Stimulated activated CD4-positive, alpha-beta T cell treated with anti-CD3 and anti-CD28 coated beads, Interleukin-4, amount 100 ng/mL, for 24 hours (primary cell): ENCODE data around the gene PPP2R2D.

Experiments used
- DNase-seq: peaks from one replicate; pipeline ENCODE4 v3.0.0-alpha.2; 2020

PPP2R2D gene

DNA sequence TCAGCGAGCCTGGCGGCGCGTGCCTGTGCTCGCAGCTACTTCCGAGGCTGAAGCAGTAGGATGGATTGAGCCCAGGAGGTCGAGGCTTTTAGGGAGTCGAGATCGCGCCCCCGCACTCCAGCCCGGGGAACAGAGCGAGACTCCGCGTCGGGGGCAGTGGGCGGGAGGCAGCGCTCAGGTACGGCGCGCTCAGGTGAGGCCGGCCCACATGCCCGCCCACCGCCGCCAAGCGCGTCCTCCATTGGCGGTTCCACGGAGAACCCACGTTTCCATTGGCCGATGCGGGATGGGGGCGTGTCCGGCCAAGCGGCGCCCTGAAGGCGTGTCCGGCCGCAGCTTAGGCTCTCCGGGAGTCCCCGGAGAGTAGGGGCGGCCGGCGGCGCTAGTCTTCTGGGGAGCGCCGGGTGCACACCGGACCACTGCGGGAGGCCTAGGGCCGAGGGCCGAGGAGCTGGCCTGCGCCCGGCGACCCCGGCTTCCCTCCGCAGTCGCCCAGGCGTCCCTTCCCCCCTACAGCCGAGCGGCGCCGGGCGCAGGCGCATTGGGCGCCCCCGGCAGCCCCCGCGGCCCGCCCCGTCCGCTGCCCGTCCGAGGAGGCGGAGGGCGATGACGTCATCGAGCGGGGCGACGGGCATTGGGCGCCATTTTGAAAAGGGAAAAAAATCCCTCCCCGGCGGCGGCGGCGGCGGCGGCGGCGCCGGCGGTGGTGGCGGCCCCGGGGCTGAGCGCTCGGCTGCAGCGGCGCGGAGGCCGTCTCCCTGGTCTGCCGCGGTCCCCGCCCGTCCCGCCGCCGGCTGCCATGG lies at the start of gene PPP2R2D:
TSS of gene PPP2R2D (plus strand) at position 659 of the 803 bp plus-strand sequence. CDS start at position 800, 141 bp downstream.
- peak; percentile 95 for DNase-seq

DNA sequence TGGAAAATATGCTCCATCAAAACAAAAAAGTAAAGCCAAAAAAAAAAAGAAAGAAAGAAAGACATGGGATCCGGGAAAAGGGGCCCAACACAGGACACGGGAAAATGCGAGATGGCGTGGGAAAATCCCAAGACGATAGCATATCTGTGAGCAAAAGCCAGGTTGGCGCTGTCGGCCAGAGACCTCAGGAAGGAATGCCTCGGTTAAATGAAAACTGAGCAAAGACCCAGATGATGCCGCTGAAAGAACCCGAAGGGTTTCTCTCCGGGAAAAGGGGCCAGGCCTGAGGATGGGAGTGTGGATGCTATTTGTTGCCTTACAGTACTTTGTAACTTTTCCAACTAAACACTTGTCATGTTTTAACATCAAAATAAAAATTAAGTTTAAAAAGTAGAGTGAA lies 49.5 kb upstream of the PPP2R2D start:
- DNase-seq = no peak

DNA sequence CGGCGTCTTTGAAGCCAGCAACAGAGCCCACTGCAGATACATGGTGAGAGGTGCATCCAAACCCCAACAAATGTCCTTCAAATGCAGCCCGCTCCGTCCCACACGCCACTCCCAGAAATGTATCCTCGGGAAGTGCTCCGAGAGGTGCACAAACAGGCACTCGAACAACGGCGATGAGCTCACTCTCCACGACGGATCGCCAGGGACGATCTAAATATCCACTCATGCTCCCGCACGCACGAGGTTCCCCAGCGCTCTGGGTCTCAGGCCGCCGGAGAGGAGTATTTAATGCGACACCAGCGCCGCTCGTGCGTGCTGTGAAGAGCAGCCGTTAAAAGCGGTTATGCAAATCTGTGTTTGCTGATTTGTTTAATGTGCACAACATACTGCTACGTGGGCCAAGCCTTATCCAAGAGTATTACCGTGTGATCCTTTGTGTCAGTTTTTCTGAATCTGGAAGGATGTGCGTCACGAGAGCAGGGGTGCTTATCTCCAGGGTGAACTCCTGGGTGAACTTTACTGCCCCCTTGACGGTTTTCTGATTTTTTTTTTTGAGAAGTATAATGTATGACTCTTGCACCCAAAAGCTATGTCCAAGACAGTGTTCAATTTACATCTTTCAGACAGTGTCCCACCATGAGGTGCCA lies 48.5 kb upstream of the PPP2R2D start:
- DNase-seq = no peak

DNA sequence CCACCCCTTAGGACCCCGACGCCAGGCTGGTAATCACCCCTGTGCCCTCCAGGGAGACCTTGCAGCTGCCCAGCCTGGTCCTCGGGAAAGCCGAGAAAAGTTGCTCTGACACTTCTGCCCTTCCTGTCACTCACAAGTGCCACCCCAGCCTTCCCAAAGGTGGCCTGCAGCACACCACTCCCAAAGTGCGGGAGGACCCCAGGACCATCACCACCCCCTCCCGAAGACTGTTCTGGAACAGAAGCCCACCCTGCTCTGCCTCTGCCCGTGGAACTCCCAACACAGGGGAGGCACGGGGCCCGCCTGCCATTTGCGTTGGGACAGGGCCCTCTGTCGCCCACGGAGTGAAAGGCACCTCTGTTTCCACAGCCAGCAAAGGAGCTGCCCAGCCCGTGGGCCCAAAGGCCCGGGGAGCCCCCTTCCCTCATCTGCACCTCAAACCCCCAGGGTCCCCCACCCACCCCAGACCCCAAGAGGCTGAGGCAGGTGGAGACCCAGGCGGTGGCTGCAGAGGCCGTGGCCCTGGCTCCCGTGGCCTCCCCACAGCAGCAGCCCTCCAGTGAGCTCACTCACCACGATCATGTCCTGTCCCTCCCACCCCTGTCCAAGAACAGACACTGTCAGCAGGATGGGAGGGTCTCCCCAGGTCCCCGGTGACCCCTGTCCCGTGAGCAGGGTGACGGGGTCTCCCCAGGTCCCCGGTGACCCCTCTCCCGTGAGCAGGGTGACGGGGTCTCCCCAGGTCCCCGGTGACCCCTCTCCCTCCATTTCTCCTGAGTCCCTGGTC lies 47.8 kb upstream of the PPP2R2D start:
- no peak for DNase-seq

DNA sequence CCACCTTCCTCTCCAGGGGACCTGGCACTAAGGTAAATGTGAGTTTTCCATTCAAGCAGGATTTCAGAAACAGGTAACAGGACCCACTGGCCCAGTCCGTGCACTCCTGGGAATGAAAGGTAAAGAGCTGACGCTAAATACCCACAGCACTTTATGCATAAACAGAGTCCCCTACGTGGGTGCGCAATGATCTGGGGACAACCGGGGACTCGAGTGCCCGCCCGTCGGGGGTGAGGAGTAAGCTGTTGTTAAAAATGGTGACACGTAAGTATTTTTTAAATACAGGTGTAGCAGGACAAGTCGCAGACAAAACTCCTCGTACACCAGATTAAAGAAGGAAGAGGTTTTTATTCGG lies 47.2 kb upstream of the PPP2R2D start:
- DNase-seq = no peak

DNA sequence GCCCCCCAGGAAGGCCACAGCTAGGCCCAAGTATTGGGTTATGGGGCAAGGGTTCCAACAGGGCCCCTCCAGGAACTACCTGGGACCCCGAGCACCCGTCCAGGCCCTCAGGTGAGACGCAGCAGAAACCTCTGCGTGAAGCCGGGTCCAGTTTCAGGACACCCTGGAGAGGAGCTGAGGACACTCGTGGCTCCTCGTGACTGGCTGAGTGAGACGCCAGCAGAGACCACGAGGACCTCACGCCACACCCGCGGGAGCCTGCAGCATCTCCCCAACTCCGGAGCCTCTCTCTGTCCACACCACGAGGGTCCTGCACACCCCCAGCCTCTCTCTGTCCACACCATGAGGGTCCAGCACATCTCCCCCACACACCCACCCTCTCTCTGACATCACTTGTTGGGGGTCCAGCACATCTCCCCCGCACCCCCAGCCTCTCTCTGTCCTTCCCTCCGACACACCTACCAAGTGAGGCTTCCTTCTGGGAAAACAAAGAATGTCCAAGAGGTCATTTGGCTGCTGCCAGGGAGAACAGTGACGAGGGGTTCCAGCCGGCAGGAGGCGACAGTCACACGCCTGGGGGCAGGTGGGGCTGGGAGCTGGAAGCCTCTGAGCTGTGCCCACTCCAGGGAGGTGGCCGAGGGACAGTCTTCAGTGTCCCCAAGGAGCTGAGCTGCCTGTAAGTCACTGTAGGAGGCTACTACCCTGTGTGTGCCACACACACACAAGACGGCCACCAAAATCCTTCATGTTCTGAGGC lies 46.1 kb upstream of the PPP2R2D start:
- DNase-seq = no peak

DNA sequence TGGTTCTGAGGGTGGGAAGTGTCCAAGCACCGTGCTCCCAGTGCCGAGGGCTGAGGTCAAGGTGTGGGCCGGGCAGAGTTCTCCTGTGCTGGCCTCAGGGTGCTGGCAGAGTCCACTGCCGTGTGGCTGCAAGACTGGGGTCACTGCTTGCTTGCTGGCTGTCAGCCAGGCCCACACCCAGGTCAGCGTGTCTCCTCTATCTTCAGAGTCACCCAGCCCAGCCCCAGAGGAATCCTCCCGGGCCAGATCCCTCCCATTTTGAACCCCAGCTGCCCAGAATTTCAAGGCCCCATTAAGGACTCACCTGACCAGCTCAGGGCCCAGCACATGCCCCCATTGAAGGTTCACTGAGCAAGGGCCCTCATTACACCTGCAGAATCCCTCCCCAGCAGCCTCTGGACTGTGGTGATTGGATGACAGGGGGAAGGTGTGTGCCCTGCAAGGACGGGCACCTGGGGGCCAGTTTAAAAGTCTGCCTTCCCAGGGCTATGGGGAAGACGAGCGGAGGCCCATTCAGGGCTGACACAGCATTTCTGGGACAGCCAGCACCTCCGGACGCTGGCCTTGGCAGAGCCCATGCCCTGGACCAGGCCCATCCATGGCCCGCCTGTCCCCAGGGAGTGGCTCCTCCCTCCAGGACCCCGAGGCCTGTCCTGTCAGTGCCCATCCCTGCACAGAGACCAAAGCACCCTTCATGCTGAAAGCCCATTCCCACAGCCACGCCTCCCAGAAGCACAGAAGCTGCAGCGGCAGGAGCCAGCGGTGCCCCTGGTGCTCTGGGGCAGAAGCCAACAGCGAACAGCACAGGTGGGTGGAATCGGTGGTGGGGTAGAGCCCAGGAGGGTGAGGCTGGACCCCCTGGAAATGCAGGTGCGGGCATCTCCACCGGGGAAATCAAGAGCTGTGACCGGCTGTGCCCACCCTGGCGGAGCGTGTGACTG lies 45.1 kb upstream of the PPP2R2D start:
- no peak for DNase-seq

DNA sequence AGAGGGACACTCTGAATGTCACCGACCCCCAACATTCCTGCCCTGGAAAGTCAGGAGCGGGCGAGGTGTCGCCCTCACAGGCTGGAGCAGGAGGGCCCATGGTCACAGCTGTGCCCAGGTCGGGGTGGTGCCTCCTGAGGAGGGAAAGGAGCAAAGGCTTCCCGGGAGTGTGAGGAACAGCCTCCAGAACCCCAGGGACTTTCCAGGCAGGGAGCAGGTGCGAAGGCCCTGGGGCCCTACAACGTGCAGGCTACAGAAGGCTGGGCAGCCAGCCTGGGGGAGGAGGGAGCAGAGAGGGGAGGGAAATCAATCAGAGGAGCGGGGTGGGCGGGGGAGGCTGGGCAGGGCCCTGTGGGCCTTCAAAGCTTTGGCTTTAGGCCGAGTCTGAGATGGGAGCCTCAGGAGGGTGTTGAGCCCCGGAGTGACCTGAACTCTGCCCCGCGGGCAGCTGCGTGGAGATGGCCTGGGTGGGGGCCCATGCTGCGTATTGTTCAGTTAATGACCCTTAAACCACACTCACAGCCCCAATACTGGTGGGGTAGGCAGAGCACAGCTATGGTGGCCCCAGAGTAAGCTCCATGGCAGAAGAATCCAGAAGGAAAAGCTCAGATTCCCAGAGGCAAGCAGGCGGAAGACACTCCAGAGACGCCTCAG lies 44.2 kb upstream of the PPP2R2D start:
- DNase-seq = no peak

DNA sequence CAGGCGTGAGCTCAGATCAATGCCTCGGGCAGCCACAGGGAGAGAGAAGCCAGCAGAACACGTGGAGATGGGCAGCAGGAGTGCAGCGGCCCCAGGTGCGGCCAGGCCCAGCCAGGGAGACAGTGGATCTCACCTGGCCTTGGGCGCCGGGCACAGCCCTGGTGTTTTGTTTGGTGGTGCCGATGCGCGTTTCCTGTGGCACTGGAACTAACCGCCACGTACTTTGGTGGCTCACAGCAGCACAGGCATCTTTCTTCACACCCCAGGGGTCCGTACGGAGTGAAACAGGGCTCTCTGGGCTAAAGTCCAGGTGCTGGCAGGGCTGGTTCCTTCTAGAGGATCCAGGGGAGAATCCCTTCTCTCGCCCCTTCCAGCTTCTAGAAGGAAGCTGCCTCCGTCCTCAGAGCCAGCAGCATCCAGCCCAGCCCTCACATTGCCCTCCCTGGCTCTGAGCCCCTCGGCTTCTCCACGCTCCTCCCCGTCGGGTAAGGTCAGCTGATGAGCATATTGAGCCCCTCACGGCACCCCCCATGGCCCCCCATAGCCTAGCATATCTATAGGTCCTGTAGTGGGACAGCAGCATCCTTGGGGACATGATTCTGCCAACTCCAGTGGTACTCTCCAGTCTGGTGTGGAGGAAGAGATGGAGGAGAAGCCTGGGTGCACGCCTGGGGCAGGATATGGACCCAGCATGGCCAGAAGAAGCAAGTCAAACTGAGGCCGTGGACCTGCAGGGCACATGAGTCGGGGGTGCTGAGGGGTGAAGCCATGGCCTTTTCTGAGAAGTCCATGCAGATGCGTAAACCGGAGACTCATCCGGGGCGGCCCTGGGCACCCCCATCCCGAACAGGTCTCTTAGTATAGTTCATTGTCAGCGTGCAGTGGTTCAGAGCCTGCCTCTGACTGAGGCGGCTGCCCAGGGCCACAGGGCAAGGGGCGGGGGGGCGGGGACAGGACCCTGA lies 43.4 kb upstream of the PPP2R2D start:
- DNase-seq = no peak

DNA sequence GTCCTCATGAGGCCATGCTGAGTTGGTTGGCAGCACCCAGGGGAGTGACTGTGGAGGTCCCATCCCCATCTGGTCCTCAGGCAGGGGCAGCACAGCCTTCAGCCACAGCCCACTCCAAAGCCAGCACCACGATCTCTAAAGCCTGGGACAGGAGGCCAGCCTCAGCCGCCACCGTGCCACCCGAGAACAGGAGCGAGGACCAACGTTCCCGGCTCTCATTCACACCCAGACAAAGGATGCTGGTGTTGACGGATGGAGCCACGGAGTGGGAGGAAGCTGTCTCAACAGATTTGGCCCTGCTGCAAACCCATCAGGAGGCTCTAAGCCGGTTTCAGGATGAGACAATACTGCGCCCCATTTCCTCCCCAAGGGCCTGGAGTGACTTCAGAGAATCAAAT lies 42.7 kb upstream of the PPP2R2D start:
- no peak for DNase-seq

DNA sequence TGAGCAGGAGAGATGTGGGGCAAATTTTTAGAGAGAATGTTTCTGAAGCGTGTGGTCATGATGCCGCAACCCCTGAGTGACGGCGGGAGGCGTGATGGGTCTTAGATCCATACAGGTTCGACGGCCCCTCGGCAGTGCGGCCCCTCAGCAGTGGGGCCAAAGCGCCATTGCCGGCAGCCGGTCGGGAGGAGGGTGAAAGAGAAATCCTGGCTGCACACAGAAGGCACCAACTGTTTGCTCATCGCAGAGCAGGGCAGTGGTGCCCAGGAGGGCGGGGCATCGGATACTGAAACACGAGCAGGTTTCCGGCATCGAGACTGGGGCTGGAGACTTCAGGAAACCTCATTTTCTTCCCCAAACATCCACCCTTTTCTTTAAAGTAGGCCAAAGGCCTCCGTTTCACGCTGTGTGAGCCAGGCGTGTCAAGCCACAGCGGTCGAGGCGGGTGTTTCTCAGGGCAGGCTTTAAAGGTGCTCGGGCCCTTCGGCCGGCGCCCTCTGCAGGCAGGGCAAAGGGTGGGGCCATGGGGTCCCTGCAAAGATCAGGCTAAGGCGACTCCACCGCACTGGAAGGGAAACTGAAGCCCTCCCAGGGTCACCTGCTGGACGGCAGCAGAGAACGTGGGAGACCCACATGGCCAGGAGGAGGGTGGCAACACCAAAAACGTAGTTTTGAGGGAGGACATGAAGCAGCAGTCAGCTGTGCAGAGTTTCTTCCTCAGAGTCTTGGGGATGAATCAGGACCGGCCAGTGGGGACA lies 42.0 kb upstream of the PPP2R2D start:
- no peak for DNase-seq

DNA sequence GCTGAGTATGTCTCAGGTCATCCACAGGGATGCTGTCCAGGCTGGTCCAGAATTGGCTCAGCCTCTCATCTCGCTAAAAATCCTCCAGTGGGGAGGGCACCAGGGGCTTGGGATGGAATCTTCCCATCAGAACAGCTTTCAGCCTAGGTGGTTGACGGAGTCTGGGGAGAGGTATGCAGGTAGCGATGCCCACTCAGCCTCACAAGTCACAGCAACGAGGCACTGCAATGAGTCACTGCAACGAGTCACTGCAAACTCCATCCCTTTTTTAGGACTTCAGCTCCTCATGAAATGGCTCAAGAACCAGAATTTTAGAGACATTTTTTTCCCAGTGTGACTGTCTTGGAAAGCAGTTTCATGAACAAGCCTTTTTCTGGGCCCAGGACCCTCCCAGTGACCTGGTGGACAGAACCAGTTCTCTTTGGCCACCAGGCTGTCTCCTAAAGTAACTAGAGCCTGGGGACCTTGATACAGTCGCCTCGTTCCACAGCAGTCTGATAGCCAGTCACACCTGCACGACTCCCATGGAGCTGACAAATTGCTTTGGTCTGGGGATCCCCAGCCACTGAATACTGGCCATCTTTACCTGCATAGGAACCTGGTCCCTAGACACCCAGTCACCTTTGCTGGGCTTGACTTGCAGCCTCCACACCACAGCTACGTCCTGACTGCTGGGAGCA lies 41.3 kb upstream of the PPP2R2D start:
- DNase-seq = no peak

DNA sequence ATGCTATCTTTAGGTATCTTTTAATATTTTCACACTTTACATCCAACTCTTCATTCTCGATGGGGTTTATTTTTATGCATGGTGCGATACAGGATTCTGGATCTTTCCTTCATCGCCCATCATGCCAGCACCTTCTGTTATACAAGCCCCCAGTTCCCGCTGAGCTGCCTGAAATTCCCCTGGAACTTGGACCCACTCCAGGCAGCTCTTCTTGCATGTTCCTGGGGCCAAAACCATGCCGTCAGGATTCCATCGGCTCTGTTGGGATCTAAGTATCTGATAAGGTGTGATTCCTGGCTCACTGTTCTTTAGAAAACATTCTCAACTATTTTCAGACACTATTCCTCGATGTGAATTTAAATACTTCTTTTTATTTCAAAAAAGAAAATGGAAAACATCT lies 40.5 kb upstream of the PPP2R2D start:
- DNase-seq = no peak

DNA sequence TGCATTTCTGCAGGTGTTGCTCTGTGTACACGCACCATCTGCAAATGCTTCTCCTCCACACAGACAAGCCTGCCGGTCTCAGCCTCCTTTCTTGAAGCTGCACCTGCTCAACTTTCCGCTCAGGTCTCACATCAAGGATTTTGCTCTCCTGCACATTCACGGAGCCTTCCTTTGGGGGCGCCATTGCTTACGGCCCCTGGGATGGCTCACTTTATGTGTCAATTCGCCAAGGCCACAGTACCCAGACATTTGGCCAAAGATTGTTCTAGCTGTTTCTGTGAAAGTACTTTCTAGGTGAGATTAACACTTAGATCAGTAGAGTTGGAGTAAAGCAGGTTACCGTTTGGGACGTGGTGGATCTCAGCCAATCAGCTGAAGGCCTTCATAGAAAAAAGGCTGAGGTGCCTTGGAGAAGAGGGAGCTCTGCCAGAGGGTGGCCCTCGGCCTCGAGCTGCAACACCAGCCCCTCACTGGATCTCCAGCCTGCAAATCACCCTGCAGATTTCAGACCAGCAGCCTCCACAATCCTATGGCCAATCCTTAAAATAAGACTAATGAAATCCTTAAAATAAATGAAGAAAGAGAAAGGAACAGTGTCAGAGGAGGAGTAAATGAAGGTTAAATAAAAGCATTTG lies 39.9 kb upstream of the PPP2R2D start:
- no peak for DNase-seq

DNA sequence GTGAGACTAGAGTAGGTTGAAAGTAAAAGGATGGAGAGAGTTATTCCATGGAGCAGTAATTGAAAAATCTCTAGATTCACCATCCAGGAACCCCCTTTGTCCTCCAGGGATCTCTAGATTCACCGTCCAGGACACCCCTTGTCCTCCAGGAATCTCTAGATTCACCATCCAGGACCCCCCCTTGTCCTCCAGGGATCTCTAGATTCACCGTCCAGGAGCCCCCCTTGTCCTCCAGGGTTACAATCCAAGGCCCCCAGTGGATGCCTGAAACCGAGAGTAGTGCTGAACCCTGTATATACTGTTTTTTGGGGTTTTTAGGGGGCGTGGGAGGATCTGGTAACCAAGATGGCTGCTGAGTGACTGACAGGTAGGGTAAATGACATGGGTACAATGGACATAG lies 38.3 kb upstream of the PPP2R2D start:
- no peak for DNase-seq

DNA sequence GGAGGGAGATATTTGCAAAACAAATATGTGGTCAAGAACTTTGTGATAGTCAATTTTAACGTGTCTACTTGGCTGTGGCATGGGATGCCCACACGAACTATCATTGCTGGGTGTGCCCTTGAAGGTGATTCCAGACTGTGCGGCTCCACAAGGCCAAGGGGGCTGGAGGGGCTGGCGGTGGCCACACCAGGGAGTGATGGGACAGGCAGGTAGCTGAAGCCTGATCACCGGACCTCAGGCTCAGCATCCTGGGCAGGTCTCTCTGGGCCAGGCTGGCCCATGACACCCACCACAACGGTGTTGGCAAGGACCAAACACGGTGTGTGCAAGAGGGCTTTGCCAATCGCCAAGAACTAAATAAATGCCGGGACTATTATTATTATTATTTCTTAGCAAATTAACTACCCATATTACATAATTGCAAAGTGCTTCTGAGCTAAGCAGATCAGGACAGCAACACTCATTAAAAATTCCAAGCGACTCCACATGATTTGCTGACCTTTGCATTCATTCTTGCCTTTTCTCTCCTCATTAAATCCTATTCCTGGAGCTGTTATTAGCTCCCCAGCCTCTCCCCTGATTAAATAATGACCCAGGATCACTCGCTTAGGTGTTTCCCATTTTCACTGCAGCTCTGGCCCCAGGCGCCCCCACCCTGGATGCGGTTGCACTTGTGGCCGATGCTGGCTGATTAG lies 35.4 kb upstream of the PPP2R2D start:
- no peak for DNase-seq

DNA sequence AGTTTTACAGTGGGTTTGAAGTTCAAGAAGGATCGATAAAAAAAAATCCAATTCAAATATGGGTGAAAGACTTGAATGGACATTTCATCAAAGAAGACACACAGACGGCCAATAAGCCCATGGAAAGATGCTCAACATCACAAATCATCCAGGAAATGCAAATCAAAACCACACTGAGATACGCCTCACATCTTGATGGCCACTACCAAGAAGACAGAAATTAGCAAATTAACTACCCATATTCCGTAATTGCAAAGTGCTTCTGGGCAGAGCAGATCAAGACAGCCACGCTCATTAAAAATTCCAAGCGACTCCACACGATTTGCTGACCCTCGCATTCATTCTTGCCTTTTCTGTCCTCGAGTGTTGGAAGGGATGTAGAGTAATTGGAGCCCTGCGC lies 34.1 kb upstream of the PPP2R2D start:
- no peak for DNase-seq

DNA sequence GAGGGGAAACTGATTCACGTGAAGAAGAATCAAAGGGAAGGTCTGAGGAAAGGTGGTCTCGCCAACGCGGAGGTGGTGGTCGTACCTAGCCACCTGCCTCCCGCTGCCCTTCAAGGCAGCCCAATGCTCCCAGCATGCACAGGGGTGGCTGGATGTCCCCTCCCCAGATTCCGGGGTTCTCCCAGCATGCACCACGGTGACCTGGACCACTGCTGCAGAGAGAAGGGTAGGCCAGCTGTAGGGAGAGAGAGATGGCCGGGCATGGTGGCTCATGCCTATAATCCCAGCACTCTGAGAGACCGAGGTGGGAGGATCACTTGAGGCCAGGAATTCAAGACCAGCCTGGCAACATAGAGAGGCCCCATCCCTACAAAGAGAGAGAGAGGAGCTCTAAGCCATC lies 32.4 kb upstream of the PPP2R2D start:
- DNase-seq = no peak
